NCI-H82 treated with DMSO at 0.1 percent for 48 hours (cell line): Measurements from ENCODE around the gene ALK.

ENCODE experiments used
- DNase-seq: peaks from one replicate; lab custom pipeline; 2025; ENCODE audit not compliant: unreplicated experiment; lab: John Stamatoyannopoulos, UW

ALK gene

DNA sequence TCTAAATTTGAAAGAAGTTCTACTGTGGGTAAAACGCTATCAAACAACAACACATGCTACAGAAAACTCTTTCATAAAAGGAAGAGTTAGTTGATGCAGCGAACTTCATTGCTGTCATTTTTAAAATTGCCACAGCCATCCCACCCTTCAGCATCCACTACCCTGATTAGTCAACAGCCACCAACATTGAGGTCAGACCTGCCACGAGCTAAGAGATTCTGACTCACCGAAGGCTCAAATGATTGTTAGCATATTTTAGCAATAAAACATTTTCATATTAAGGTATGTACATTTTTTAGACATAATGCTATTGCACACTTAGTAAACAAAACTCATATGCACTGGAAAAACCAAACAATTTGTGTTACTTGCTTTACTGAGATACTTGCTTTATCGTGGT, 459.1 kb downstream of the ALK start:
- DNase-seq = no peak

DNA sequence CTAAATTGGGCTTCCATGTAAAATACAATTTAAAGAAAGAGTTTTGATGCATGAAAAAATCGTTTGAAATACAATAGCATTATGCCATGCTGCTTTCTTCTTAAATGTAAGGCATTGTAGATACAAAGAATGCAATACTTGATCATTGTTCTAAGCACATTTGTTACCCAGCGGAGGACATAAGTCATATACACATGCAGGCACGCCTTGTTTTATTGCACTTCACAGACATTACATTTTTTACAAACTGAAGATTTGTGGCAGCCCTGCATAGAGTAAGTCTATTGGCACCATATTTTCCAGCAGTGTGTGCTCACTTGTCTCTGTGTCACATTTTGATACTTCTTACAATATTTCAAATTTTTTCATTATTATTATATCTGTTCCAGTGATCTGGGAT, 461.2 kb downstream of the ALK start:
- DNase-seq = no peak

DNA sequence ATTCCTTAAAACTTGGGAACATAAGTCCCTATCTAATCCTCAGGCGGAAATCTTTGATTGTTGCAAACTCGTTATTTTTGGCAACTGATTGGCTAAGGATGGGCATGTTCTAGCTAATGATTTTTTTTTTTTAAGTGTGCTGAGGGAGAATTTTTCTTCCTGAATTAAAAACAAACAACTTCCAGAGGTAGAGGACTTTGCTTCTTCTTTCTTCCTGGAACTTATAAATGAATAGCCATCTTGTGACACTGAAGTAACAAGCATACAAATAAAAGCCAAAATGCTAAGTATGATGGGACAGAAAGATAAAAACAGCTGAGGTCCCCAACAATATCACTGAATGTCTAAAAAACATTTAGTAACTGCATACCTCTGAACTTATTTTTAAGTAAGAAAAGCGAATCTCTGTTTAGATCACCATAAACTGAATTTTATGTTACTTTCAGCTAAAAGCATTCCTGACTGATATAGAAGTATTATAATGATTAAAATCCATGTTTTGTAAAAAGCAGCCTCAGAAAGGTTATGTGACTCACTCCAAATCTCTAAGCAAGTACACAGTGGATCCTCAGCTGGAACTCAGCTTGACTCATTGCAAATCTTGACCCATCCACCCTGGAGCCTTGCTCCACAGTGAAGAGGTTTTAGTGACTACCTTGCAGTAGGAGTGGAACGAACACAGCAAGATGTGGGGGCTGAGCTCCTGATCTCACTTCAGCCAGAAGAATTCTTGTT, 461.8 kb downstream of the ALK start:
- no peak for DNase-seq

DNA sequence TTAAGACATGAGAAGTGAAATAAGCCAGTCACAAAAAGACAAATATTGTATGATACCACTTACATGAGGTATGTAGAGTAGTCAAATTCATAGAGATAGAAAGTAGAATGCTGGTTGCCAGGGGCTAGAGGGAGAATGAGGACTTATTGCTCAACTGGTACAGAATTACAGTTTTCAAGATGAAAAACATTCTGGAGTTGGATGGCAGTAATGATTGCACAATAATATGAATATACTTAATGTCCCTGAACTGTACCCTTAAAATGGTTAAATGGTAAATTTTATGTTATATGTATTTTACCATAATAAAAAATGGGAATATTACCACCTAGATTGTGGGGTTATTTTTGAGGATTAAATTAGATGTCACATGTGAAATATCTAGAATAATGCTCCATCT, 465.0 kb downstream of the ALK start:
- no peak for DNase-seq

DNA sequence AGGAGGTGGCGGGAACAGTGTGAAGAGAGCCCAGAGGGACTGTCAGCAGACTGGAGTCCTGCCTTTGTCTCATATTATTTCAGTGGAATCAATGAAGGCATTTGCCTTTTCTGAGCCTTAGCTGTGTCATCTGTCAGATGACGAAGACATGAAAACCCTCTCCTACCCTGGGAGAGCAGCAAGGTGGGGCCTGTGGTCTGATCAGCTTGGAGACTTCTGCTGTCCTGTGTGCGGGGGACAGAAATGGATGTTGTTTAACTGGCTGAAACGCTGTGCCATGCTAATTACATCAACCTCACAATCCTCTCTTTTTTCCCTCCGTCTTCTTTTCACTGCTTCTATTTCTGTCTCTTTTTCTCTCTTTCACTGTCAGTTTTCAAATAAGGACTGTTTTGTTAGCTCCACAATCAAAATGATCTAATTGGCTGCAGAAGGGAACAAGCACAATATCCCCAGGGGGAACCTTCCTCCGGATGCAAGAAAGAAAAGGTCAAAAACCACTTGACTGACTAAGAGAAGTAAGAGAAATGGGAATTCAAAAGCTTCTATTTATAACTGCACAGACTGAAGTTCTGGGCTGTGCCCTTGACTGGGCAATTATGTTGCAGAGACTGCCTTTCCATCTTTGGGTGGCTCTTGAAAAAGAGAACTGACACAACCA, 466.1 kb downstream of the ALK start:
- no peak for DNase-seq

DNA sequence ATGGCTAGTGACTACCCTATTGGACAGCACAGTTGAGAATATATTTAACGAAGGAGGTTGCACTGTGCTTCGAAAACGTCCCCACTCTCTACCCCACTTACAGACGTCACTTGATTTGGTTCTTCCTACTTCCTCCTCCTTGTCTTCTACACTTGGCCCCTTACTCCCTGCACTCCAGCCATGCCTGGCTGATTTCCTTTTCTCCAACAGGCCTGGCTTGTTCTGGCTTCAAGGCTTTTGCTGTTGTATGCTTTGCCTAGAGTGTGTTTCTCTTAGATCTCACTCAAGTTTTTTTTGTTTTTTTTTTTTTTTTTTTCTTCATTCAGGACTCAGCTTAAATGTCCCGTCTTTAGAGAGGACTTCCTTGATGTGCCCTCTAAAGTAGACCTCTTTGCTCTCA, 469.4 kb downstream of the ALK start:
- no peak for DNase-seq

DNA sequence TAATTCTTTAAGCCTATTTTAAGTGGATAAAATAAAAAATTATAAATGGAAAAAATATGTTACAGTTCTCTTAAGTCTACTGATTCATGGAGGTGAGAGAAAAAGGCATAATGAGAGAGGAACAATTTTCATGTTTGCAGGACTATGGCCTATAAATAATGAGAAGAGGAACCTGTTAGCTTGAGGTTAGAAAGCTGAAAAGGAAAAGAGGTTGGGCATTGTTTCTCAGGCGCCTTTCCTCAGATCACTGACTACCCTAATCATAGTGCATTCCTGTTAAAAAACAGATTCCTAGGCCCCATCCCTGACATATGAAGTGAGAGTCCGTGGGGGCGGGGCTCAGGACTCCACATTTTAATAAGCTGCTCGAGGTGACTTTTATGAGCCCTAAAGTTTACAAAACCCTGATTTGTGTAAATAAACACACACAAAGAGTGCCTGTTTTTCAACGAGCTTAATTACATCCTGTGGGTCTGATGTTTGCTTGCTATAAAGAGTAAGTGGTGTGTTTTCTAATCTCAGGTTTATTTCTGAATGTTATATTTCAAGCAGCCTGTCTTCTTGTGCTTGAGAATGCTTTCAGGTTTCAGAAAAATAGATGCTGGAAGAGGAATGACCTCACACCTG, 470.7 kb downstream of the ALK start:
- no peak for DNase-seq

DNA sequence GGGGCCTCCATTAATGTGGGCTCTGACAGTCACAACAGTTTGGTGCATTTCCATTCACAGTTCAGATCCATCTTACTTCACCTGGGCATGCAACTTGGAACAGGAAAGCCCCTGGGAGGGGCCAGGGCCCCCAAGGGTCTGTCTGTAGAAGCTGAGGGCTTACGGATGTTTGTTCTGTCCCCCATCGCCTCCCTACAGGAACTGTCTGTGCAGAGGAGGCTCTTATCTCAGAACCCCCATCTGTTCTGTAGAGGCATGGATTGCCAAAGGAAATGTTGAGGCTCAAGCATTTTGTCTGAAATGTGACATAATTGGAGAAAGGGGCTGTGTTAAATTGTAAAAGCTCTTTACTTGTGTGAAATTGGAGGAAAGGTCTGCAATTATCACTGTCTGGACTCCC, 471.9 kb downstream of the ALK start:
- no peak for DNase-seq

DNA sequence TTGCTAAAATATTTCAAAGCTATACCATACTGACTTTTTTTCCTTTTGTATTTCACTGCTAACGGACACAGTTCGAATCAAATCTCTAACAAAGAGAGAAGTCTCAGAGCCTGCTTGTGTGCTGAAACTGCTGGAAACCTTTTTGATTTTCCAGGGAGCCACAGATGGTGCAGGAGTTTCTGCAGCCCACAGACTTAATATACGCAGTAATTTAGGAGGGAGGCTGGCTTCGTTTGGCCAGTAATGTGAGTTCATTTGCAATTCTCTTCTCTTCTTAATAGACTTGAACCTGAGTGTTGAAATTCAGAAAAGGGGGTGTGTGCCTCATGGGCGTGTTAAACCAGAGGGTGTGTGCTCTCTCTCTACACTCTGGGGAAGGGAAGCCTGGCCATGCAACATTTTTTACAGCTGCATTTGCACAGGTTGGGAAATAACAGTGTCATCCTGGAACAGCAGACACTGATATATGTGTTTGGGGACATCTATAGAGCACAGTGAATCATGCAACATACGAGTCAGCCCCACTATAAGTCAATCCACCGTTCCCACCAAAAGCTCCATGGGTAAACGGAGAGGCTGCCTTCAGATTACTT, 473.2 kb downstream of the ALK start:
- no peak for DNase-seq

DNA sequence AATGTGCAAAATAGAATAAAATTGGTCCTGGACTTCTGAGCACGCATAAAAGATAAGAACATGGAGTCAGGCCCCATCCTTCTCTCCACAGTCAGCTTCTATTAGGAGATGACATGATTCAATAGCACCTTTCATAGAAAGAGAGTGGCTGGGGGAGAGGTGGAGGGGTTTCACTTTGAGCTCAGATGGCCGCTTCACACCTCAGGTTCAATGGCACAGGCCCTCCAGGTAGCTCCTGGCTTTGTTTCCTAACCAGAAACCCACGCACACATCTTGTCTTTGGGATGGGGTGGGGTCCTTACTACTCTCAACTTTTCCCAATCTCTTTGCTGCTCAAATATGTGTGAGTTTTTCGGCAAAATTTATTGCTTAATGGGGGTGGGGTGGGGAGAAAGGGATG, 473.9 kb downstream of the ALK start:
- no peak for DNase-seq

DNA sequence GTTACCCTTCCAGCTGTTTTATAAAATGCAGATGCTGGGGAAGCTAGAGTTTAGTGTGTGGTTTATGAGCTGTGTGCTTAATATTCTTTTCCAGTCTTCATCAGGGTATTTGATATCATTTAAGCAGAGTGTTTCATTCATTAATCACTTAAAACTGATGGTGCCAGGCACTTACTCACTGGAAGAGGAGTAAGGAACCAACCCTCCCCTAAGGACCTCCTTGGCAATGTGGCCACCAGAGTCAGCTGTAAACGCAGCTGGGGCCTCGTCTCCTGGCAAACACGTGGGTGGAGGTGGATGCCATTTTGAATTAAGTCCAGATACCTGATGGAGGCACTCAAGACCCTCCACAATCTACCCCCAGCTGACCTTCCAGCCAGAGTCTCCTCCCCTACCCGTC, 474.5 kb downstream of the ALK start:
- no peak for DNase-seq

DNA sequence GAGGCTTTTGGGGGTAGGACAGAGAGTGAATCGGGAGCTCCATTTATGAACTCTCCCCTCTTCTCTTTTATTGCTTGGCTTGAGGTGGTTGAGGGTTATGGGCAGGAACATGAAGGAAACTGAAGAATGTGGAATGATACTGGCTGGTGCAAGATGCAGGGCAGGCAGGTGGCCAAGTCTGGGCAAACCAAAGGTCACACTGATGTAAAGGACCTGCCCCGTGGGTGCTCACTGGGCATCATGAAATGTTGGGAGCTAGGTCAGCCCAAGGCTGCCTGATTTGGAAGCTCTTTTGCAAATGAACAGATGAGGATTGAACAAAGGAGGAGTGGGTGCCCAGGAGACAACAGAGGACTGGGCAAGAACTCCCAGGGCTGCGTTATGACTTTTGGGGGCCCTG, 477.2 kb downstream of the ALK start:
- DNase-seq = no peak

DNA sequence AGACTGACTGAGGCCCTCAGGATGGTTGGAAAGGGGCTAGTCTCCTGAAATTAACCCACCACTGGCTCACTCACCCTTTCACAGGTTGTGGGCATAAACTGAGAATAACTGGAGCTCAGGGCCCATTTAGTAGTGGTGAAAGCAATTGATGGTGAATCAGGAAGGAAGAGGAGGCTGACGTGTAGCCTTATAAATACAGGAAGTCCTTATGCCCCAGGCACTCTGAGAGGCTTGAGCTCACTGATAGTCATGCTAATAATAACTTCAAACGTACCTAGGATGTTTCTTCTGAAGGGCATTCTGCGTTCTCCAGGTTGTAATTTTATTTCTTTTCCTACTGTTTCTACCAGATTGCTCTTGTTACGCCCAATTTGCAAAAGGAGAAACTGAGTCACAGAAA, 477.8 kb downstream of the ALK start:
- DNase-seq = no peak

DNA sequence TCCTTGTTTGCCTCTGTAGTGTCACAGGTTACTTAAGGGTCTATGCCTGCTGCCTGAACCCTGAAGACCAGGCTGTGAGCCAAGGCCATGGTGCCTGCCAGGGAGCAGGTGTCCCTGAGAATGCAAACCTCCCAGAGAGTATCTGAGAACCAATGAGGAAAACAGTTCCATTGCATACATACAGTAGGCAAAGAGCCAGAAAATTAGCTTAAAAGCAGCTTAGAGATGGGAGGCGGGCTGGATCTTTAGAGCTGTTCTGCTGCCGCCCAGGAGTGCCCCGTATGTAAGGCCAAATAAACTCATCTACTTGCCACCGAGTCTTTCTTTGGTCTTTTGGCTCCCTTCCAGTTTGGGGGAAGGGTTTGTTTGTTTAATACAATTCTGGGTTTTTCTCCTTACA, 478.2 kb downstream of the ALK start:
- DNase-seq = peak; percentile 81

DNA sequence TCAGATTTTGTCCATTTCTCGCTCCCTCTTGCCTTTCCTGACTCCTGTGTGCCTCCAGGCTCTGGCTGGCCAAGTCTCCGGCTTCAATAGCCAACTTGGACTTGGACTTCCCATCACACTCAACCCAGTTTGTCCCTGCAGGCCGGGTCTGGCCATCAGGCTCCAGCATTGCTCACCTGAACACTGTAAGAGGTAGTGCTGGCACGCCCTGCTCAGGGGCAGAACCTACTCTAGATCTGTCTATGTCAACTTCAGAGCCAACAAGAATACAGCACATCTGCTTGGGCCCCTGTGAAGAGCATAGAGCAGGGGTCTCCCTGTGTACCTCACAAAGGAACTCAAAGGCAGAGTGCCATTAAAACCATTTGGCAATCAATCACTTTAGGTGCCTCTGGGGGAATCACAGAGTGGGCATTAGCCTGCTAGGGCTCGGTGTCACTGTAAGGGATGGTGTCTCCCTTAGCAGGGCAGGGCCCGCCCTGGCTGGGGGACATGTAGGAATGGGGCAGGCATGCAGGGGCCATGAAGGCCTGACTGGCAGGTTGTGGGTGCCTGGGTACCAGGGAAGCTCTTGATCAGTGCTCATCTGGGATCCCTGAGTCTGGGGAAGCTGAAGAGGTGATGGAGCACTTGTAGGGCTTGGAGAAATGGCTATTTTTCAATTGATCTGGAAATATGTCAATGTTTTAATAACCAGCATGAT, 480.3 kb downstream of the ALK start:
- DNase-seq = no peak

DNA sequence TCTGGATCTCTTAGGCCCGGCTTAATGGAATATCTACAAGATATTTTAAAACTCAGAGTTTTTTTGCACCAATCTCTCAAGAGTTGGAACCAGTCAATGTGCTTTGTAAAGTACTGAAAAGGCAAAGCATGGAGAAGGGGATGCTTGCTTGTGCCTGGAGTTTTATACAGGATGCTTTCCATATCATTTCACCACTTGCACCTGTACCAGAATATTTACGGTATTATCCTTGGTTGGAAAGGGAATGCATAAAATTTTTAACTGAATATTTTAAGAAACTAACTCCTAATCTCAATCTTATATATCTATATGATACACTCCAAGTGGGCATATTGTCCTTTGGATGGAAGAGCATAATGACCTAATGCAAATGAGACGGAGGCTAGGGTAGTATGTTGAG, 487.5 kb downstream of the ALK start:
- DNase-seq = no peak

DNA sequence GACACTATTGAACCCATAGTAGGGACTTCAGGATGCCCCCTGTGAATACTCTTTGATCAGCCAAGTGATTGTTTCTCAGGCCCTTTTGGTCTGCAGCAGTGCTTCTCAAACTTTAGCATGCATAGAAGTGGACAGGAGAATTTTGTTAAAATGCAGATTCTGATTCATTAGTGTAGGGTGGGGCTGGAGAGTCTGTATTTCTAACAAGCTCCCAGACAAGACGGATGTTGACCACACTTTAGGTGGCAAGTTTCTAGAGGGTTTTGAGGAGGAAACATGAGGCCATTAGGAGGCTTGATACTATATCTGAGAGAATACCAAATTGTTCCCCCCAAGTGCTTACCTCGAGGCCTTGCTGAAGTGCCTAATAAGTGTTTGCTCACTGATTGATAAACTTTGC, 488.3 kb downstream of the ALK start:
- no peak for DNase-seq

DNA sequence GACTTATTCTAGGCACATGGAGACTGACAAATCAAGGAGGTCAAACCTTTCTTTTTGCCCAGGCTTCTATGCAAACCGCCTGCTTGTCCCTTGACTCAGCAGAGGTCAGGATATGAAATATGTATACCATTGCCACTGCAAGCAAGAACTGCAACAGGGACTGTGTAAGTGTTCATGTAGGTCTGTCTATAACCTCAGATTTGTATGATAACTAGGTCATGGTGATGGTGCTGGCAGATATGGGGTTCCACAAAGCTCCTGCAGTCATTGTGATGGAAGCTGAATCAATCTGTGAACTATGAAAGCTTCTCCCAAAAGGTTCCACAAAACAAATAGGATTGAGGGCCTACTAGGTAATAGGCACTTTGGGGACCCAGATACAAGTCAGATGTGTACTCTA, 489.9 kb downstream of the ALK start:
- DNase-seq = no peak

DNA sequence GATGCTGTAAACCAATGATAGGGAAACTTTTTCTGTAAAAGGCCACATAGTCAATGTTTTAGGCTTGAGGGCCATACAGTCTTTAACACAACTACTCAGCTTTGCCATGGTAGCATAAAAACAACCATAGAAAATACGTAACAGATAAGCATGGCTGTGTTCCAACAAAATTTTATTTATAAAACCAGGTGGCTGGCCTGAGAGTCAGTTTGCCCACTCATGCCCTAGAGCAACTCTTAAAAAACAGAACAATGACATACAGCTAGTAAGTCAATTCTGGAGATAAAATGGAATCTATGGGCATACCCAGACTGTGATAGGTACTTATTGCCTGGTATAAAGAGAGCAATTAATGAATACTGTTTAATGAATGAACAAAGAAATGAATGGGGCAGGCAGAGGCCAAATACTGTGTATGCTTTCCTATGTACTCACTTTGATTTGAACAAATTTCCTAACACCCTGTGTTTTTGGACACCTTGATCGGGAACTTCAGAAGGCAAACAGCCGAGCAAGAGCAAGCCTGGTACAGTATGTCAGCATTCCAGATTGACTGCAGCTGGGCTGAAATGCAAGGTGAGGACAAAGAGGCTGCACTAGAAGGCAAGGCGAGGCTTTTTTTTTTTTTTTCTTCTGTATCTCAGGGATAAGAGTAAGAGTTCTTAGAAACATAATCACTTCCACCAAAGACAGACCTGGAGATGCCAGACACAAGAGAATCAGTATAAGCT, 490.8 kb downstream of the ALK start:
- no peak for DNase-seq

DNA sequence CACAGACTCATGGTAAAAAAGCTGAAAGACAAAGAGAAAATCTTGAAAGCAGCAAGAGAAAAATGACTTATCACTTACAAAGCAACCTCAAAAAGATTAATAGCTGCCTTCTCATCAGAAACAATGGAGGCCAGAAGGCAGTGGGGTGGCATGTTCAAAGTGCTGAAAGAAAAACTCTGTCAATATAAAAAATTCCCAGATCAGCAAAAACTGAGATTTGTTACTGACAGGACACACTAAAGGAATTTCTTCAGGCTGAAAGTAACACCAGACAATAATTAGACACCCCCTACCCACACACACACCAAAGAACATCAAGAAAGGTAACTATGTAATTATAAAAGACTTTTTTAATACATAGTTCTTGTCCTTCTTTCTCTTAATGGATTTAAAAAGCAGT, 495.0 kb downstream of the ALK start:
- DNase-seq = no peak

DNA sequence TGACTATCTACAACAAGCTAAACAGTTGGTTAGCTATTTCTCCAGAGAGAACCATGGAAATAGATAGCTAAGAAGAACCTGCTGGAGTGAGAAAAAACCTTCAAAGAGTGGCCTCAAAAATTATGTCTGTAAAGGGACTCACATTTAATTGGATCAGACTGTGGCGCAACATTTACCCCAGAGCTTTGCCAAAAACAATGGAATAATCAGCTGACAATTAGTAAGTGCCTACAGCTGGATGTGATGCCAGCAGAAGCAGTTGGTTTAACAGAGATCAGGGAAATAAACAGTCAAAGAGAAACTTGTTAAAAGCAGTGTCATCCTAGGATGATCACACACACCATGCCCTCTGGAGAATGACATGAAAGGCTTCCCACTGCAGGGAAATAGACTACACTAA, 495.5 kb downstream of the ALK start:
- DNase-seq = no peak
